HepG2 (cell line): ENCODE measurements around the gene LAMB4. TPM values are rescaled to one million over a fixed set of nuclear protein-coding genes. Genes with fewer than 3 reads are reported as not detected.

Experiments
- EHMT2 ChIP-seq: fragments of 200-600 bp; sonication (generic); IDR thresholded peaks from 2 replicates; pipeline ENCODE4 v1.7.0; 2017; ENCODE audit warnings: antibody characterized with exemption, low read depth, low read length, borderline replicate concordance
- NFKB2 ChIP-seq: sonication (generic); formaldehyde crosslinking; IDR thresholded peaks from 2 replicates; pipeline ENCODE4 v1.4.0; 2020; ENCODE audit warnings: missing genetic modification reagents, borderline replicate concordance
- ZNF121 ChIP-seq: sonication (generic); formaldehyde crosslinking; IDR thresholded peaks from 2 replicates; pipeline ENCODE4 v1.5.0; 2020; ENCODE audit warnings: mild to moderate bottlenecking, missing genetic modification reagents
- ZNF142 ChIP-seq: sonication (generic); formaldehyde crosslinking; IDR thresholded peaks from 2 replicates; pipeline ENCODE4 v1.4.0; 2020; ENCODE audit warnings: missing genetic modification reagents
- ZNF207 ChIP-seq: fragments of 450-650 bp; IDR thresholded peaks from 2 replicates; pipeline ENCODE4 v1.6.1; 2016; ENCODE audit warnings: antibody characterized with exemption, borderline replicate concordance
- polyA plus RNA-seq, 8 experiments: library from polyadenylated mRNA; depleted of rRNA in 3 of 8; stranded (reverse) in 7 of 8; unstranded in 1 of 8; fragments of >200 nt; fragmentation: Illumina TruSeq in 4 of 8; extraction: Trizol in 4 of 8; gene quantifications; 2 replicates each; pipeline versions ENCODE4 v1.2.1 to v1.2.3, GENCODE V29; 2011 to 2016; ENCODE audit warnings: low read depth in 4 of 8, missing spikeins in 1 of 8, mixed read lengths in 1 of 8; ENCODE audit not compliant: insufficient read depth in 1 of 8
- total RNA-seq, 5 experiments: library from RNA; depleted of rRNA; stranded (reverse); fragments of >200 nt; fragmentation: Illumina TruSeq; extraction: Trizol; gene quantifications; 2 replicates each; pipeline ENCODE4 v1.2.3, GENCODE V29; 2016; ENCODE audit warnings: low read depth in 1 of 5

Gene LAMB4
- total and polyA plus RNA-seq, 2 of the 13 experiments (the other 11 are each of a cell fraction or from before 2014, with no cell fraction given), result 0.05 TPM; not detected in 1

DNA sequence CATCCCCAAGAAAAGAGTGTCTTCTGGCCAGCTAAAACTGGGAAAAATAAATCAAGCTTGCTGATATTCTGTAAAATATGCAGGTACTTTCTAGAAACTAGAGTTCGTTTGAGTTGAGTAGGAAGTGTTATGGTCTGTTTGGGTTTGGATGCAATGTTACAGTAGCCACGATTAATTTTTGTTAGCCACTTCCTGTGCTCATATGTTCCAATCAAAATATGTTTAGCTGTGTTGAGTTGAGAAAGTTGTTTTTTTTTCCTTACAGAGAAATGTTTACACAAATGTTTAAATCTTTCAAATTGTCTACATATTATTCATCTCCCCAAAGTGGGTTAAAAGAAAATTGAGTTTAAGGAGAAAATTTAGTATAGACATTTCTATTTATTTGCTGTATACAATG, 115.9 kb downstream of the LAMB4 start (continued):
- TF ChIP-seq ZNF142 (CRISPR knock-in tag), result no peak
- no peak for TF ChIP-seq ZNF121 (CRISPR knock-in tag)
- no peak for TF ChIP-seq EHMT2
- TF ChIP-seq NFKB2 (CRISPR knock-in tag), result no peak
- TF ChIP-seq ZNF207, result no peak
- TF ChIP-seq, all 625 proteins: peak for 0
